Gastroesophageal sphincter (tissue), 4 donors: Measurements from ENCODE around the gene PPRC1. TPM values are rescaled to one million over a fixed set of nuclear protein-coding genes. Genes with fewer than 3 reads are reported as not detected.

Experiments used
- ATAC-seq: fragments of 150-250 bp; one replicate; pipeline ENCODE4 v1.9.1; 2016; ENCODE audit warnings: mild to moderate bottlenecking, moderate library complexity
- H3K27ac ChIP-seq, 4 donors: fragments of 200-600 bp; sonication (generic) in 3 of 4; 1 replicate in 3 of 4; 2 replicates in 1 of 4; pipeline ENCODE4 v1.5.1; 2016 to 2019
- H3K27me3 ChIP-seq: fragments of 200-600 bp; sonication (generic); one replicate; pipeline ENCODE4 v1.5.1; 2019
- H3K36me3 ChIP-seq, 2 donors: fragments of 200-600 bp; sonication (generic); one replicate each; pipeline ENCODE4 v1.5.1; 2019; ENCODE audit warnings: control low read depth in 1 of 2
- H3K4me1 ChIP-seq, 3 donors: fragments of 200-600 bp; sonication (generic); 1 replicate in 2 of 3; 2 replicates in 1 of 3; pipeline ENCODE4 v1.5.1; 2016 to 2019; ENCODE audit warnings: control low read depth in 2 of 3
- H3K4me3 ChIP-seq, 2 donors: fragments of 200-600 bp; sonication (generic); one replicate each; pipeline ENCODE4 v1.5.1; 2019; ENCODE audit warnings: mild to moderate bottlenecking in 1 of 2, moderate library complexity in 1 of 2
- H3K9me3 ChIP-seq, 3 donors: fragments of 200-600 bp; sonication (generic); one replicate each; pipeline ENCODE4 v1.5.1; 2017 to 2019; ENCODE audit warnings: control low read depth in 2 of 3
- CTCF ChIP-seq, 4 experiments: fragments of 200-600 bp in 2 of 4; fragments of 450-650 bp in 2 of 4; sonication (generic) in 1 of 4; IDR thresholded peaks; one replicate each; pipeline ENCODE4 v1.5.1; 2017 to 2019; ENCODE audit warnings: antibody characterized with exemption in 4 of 4, mild to moderate bottlenecking in 2 of 4, moderate library complexity in 2 of 4
- EP300 ChIP-seq: sonication (generic); formaldehyde crosslinking; IDR thresholded peaks from one replicate; pipeline ENCODE4 v1.6.1; 2017; ENCODE audit warnings: antibody characterized with exemption, mild to moderate bottlenecking
- POLR2A ChIP-seq, 2 donors: fragments of 450-650 bp; IDR thresholded peaks; one replicate each; pipeline ENCODE4 v1.6.1; 2017; ENCODE audit warnings: antibody characterized with exemption in 2 of 2, mild to moderate bottlenecking in 2 of 2, moderate library complexity in 1 of 2
- POLR2AphosphoS5 ChIP-seq: sonication (generic); formaldehyde crosslinking; IDR thresholded peaks from one replicate; pipeline ENCODE4 v1.6.1; 2017; ENCODE audit warnings: antibody characterized with exemption
- WGBS, 2 donors: methylation state at CpG; one replicate each; pipeline ENCODE4 v1.1.5; 2018; ENCODE audit warnings: low coverage in 1 of 2; 5-methylcytosine and 5-hydroxymethylcytosine counted together
- total RNA-seq, 4 donors: library from RNA; depleted of rRNA; stranded (reverse); fragments of >200 nt; gene quantifications; one replicate each; pipeline ENCODE4 v1.1.0, GENCODE V29; 2016

Gene PPRC1
- total RNA-seq, 4 donors from 2014 or later: 13.4 to 31.4 (median 17.8) TPM

- Histone ChIP-seq H3K27me3 (no peaks in the 10 kb centered on the region), H3K27ac (peak within 1 kb of the TSS; percentile 83 to 94 (median 89)), H3K4me3 (peak within 1 kb of the TSS; percentile 71 to 74), H3K4me1 (peaks cover 0 to 33% (median 6%) of the 10 kb centered on the region in 3 donors), H3K9me3 (no peaks in the 10 kb centered on the region), H3K36me3 (peaks cover 0 to 65% of the 10 kb centered on the region in 2 donors)
- ATAC-seq: peak; percentile 98
- 10 to 16% methylated on average over 7 to 18 of the region's 59 CpGs for WGBS, 2 donors
- peak; percentile 71 to 87 for TF ChIP-seq POLR2A (IDR thresholded peaks at IDR 0.05)
- peak in 1 of 4 experiments; percentile 1 for TF ChIP-seq CTCF (IDR thresholded peaks at IDR 0.05)
- TF ChIP-seq EP300: peak; percentile 29
- TF ChIP-seq POLR2AphosphoS5: peak; percentile 96
Measured at GRCh38 chr10:102151774-102152544, 19.1 kb downstream of the PPRC1 start, which contains the start of gene NOLC1. TSS of gene NOLC1 (plus strand) at chr10:102152389. CDS start at chr10:102152411, 22 bp downstream.

DNA sequence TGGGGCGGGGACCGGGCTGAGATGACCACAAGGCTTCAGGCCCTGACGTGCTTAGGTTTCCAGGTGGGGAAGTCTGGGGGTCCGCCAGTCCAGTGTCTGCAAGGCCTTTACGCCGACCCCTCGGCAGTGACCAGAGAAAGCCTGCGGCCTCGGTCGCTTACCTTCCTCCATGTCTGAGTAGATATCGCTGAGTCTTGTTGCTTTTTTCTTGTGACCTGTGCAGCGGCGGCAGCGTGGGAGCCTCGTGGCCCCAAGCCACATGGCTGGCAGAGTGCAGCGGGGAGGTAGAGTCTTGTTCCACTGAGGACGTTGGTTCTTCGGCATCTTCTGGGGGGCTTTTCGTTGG, 19.7 kb downstream of the PPRC1 start:
- no peaks in the 10 kb centered on the region for H3K9me3 ChIP-seq
- peaks cover 0 to 33% (median 6%) of the 10 kb centered on the region in 3 donors for H3K4me1 ChIP-seq
- WGBS, 2 donors: 0% methylated on average over 9 of the region's 19 CpGs; no CpG with 5 or more reads in 1 of the 2 donors
- peaks cover 0 to 65% of the 10 kb centered on the region in 2 donors for H3K36me3 ChIP-seq
- TF ChIP-seq POLR2AphosphoS5: no peak
- TF ChIP-seq CTCF (IDR thresholded peaks at IDR 0.05): no peak
- no peak for TF ChIP-seq EP300
- no peak for TF ChIP-seq POLR2A (IDR thresholded peaks at IDR 0.05)
- peak overlapping the region; percentile 83 to 94 (median 89) for H3K27ac ChIP-seq
- peak overlapping the region; percentile 71 to 74 for H3K4me3 ChIP-seq
- no peaks in the 10 kb centered on the region for H3K27me3 ChIP-seq
- ATAC-seq: peak; percentile 17

DNA sequence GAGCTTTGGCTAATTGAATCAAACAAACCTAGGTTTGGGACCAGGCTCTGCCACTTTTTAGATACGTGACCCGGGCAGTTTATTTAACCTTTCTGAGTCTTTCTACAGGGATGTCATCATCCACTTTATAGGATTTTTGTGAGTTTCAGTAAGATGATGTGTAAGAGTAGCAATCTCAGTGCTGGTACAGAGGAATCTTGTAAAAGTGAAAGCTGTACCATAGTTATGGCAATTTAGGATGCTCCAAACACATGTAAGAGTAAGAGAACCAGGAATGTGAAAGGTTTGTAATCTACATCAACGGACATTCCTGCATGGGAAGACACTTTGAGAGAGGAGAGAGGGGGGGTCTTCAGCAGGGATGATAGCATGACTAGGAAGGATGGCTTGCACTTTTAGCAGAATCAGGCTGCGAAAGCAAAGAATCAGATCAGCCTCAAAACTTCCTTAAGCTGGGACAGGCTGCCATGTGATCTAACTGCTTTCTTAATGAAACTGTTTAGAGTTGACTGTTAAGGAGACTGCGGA, 20.3 kb downstream of the PPRC1 start:
- H3K4me1 ChIP-seq: peaks cover 0 to 33% (median 6%) of the 10 kb centered on the region in 3 donors
- no peak for ATAC-seq
- peaks cover 0 to 65% of the 10 kb centered on the region in 2 donors for H3K36me3 ChIP-seq
- no peaks in the 10 kb centered on the region for H3K27me3 ChIP-seq
- peak overlapping the region; percentile 71 to 74 for H3K4me3 ChIP-seq
- no peak for TF ChIP-seq POLR2A (IDR thresholded peaks at IDR 0.05)
- no peak for TF ChIP-seq CTCF (IDR thresholded peaks at IDR 0.05)
- TF ChIP-seq EP300: no peak
- TF ChIP-seq POLR2AphosphoS5: no peak
- 27 to 46% methylated on average over 5 of the region's 5 CpGs for WGBS, 2 donors
- peak overlapping the region in 3 of 4 donors; percentile 88 to 94 (median 90) for H3K27ac ChIP-seq
- no peaks in the 10 kb centered on the region for H3K9me3 ChIP-seq

- no peak overlapping the region for H3K4me3 ChIP-seq
- H3K27me3 ChIP-seq: no peaks in the 10 kb centered on the region
- TF ChIP-seq CTCF (IDR thresholded peaks at IDR 0.05) (no peak), POLR2AphosphoS5 (no peak), EP300 (no peak), POLR2A (IDR thresholded peaks at IDR 0.05) (no peak)
- 92 to 93% methylated on average over 5 to 7 of the region's 11 CpGs for WGBS, 2 donors
- no peaks in the 10 kb centered on the region for H3K9me3 ChIP-seq
- no peak for ATAC-seq
- H3K4me1 ChIP-seq: peaks cover 0 to 33% (median 6%) of the 10 kb centered on the region in 3 donors
- no peak overlapping the region for H3K27ac ChIP-seq
- H3K36me3 ChIP-seq: peaks cover 3 to 65% of the 10 kb centered on the region in 2 donors
Measured at GRCh38 chr10:102154466-102155116, 21.8 kb downstream of the PPRC1 start.
